HG02840 (cell line): ENCODE data around the gene ZIC2.
"Not testable (repeated sequence)": the region's sequence is repeated elsewhere in the genome, so short reads cannot be mapped to it uniquely, and the experiment has no call there.

Source experiments
- ATAC-seq: cut with Tn5 transposase; IDR thresholded peaks from one replicate; pipeline ENCODE4 v1.9.1; 2021; ENCODE audit warnings: mild to moderate bottlenecking, moderate library complexity, moderate number of reproducible peaks; ENCODE audit not compliant: unreplicated experiment, low FRiP score

Gene ZIC2

DNA sequence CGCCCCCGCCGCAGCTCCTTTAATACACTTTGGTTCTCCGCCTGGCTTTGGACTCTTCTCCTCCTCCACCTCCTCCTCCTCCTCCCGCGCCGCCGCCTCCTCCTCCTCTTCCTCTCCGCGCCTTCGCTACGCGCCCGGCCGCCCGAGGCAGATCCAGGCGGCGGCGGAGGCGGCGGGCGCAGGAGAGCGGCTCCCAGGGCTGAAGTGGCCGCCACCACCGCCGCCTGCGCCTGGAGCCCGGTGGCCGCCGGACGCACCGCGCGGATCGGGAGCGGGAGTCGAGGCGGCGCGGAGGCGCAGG lies at the start of gene ZIC2:
Gene ZIC2, plus strand, starts transcription at position 50 of the 301 bp plus-strand sequence. CDS start 281 bp downstream, outside the sequence.
- ATAC-seq: no peak

DNA sequence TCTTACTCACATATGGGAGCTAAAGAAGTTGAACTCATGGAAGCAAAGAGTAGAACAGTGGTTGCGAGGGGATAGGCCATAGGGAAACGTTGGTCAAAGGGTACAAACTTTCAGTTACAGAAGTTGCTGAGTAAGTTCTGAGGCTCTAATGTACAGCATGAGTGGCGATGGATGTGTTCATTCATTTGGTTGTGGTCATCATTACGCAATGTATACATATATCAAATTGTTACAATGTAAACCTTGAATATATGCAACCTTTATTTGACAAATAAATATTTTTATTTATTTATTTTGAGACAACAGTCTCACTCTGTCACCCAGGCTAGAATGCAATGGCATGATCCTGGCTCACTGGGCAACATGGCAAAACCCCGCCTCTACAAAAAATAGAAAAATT lies 48.7 kb upstream of the ZIC2 start:
- no peak for ATAC-seq

DNA sequence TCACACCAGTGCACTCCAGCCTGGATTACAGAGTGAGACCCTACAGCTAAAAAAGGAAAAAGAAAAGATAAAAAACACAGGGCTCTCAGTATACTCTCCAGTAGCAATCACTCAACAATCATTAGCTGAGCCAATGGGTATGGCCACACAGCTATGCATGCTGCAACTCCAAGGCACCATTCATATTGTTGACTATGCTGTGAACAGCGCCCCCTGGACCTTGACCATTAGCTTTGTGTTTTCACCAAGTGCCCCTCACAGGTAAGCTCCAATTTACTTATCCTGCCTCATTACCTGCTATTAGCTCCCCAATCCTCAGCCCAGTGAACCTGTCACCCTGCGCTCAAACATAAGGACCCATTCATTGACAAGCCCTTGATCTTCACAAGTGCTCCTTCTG lies 45.8 kb upstream of the ZIC2 start:
- ATAC-seq: no peak

DNA sequence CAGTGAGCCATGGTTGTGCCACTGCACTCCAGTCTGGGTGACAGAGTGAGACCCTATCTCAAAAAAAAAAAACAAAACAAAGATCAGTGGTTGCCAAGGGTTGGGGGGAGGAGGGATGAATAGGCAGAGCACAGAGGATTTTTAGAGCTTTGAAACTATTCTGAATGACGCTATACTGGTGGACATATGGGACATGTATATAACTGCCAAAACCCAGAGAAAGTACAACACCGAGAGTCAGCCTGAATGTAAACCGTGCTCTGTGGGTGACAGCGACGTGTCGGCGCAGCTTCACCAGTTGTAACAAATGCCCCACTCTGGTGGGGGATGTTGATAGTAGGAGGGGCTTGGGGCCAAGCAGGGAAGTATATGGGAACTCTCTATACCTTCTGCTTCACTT lies 42.9 kb upstream of the ZIC2 start:
- ATAC-seq: no peak

DNA sequence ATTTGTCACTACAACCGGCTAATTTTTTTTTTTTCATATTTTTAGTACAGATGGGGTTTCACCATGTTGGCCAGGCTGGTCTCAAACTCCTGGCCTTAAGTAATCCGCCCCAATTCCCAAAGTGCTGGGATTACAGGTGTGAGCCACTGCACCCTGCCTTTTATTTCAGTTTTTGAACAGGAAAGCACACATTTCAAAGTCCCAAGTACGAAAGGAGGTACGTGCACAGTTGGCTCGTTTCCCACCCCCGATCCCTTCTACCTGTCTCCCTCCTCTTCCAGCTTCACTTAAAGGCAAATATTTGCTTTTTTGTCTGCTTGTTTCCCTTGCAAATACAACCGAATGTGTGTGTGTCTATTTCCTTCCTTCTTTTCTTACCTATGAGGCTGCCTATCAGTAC lies 40.5 kb upstream of the ZIC2 start:
- ATAC-seq: no peak

DNA sequence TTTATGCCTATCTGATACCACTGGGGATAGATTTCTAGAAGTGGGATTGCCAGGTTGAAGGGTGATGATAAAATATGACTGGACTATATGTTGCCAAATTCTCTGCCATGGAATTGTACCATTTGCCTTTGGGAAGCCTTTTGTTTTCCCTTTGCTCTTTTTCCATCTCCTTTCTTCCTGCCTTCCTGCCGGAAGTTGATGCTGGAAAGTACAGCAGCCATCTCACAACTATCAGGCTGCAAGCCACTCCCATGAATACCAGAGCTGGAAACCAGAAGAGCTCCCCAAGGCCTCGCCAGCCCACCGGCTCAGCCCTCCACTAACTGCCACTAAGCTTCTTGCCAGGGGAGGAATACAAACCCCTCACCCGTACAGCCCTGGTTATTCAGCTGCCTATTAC lies 39.7 kb upstream of the ZIC2 start:
- ATAC-seq: no peak

DNA sequence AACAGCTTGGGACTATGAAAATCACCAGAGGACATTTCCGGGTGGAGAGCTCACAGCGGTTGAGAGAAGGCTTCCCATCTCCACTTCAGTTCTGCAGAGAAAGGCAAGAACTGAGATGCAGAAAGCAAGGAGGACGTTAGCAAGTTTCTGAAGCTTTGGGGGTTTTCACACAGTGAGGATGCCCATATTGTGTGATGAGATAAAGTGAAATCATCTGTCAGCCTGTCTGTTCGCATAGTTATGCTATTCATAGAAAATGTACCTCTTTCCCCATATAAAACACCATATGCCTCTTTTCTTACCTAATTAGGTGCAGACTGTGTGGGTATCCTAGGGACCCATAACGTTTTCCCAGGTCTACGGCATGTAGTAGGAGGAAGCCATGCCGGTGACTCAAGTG lies 37.5 kb upstream of the ZIC2 start:
- ATAC-seq: no peak

DNA sequence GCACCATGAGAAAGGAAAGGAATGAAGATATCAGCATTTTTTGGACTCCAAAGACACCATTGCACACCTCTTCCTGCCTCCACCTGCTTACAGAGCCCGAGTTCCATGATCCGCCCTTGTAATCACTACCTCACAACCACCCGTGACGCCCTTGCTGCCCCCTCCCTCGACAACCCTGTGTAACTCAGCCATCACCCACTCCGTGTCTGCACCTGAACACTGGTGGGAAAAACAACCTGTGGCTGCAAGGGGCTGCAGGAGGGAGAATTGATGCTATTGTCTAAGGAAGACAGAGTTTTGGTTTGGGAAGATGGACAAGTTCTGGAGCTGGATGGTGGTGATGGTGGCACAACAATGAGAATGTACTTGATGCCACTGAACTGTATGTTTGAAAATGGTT lies 37.0 kb upstream of the ZIC2 start:
- ATAC-seq: no peak

DNA sequence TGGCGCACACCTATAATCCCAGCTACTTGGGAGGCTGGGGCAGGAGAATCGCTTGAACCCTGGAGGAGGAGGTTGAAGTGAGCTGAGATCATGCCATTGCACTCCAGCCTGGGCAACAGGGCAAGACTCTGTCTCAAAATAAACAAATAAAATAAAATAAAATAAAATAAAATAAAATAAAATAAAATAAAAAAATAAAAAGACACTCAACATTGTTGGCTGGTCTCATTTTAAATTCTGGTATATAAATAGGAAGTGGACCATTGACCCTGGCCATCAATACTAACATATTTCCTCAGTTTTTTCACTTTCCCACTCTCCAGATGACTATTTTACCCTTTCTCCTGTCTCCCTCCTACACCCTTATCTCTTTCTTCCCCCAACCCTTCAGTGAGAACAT lies 36.1 kb upstream of the ZIC2 start:
- ATAC-seq: not testable (repeated sequence)

DNA sequence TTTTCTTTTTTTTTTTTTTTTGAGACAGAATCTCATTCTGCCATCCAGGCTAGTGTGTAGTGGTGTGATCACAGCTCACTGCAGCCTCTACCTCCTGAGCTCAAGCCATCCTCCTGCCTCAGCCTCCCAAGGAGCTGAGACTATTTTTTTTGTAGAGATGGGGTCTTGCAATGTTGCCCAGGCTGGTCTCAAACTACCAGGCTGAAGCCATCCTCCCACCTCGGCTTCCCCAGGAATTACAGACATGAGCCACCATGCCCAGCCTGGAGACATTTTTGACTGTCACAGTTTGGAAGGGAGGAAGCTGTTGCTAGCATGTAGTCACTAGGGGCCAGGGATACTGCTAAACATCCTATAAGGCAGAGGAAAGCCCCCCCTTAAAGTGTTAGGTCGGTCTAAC lies 33.9 kb upstream of the ZIC2 start:
- ATAC-seq: no peak

DNA sequence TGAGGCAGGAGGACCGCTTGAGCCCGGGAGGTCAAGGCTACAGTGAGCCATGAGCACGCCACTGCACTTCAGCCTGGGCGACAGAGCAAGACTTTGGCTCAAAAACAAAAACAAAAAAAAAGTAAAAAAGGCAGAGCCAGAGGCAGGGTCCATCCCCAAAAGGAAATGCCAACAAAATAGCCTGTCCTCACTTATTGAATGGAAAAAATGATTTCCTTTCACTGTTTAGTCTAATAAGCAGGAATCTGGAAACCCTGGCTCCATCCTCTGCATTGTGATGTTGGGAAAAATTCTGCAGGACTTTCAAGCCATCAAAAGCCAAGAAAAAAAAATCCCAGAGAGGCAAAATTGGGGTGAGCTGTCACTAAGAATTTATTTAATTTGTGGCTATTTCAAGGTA lies 33.2 kb upstream of the ZIC2 start:
- ATAC-seq: no peak

DNA sequence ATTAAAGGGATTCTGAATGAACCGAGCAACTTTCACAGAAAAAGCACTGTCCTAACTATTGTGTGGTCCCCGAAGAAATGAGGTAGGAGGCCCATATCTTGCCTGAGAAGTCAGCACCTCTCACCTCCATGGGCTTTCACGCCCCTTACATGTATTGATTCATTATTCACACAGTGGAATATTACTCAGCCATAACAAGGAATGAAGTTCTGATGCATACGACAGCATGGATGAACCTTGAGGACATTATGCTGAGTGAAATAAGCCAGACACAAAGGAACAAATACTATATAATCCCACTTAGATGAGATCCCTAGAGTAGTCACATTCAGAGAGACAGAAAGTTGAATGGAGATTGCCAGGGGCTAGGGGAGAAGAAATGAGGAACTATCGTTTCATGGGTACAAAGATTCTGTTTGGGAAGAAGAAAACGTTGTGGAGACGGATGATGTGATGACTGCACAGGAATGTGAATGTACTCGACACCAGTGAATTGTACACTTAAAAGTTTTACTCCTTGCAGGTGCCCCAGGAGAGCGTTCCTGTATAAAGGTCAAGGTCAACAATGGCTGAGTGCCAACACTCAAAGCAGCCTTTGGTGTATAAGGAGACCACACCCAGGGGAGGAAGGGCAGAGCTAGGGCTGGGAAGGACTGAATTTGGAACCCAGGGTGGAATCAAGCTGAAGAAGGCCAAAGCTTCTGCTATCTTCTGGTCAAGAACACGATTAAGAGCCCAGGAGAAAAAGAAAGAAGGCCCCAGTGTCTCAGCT lies 32.5 kb upstream of the ZIC2 start:
- ATAC-seq: no peak

DNA sequence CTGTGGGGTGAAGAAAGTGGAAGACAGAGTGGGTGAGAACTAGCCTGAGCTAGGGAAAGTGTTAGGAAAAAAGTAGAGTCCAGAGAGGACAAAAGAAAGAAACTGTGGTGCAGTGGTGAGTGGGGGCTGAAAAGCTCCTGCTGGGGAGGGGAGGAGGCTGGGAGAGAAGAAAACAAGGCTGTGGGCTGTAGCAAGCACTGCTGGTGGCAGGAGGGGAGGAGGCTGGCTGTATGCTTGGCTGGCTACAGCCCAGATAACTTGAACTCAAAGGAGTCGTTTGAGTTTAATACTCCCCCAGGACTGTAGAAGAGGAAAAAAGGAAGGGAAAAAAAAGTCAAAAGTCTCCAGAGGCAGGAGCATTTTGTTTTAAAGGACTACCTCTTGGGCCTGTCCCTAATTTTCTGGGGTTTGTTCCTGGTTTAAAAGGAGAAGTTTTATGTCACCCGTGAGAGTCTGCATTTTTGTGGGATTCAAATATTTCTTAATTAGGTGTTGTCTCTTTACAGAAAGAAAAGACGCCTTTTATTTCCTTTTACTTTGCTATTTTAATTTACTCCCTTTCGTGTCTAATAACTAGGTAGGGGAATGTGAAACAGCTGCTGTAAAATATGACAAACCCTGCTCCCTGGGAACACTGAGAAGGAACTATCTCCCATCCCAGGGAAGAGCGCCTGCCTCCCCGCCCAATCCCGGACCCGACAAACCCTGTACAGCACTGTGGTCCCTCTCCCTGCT lies 31.7 kb upstream of the ZIC2 start:
- ATAC-seq: no peak

DNA sequence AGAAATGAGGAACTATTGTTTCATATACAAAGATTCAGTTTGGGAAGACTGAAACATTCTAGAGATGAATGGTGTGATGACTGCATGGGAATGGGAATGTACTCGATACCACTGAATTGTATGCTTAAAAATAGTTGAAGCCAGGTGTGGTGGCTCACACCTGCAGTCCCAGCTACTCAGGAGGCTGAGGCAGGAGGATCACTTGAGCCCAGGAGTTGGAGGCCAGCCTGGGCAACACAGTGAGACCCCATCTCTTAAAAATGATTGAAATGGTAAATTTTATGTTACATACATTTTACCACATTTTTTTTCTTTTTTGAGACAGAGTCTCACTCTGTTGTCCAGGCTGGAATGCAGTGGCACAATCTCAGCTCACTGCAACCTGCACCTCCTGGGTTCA lies 29.9 kb upstream of the ZIC2 start:
- not testable (repeated sequence) for ATAC-seq

DNA sequence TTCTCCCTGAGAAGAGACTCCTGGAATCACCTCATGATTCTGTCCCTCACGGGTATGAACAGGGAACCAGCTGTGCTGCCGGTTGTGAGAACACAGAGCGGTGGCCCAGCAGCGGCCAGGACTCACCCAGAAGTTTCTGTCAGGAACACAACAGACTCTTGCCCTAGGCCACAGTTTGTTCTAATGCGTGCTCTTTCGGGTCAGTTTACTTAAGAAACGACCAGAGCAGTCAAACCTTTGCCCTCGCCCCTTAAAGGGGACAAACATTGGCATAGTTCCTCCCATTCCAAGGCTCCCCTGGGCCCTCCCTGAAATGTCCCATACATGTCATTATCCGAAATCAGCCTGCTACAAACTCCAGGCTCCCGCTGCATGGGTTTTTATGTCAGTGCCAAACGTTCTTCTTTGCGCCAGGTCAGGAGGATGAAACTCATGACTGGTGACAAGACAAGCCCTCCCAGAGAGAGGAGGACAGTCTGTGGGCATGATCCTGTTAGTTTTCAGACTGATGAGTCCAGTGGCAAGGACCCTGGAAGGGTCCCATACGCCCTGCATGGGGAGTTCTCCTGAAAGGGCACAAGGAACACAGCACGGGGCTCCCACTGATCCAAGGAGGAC lies 28.3 kb upstream of the ZIC2 start:
- ATAC-seq: no peak

DNA sequence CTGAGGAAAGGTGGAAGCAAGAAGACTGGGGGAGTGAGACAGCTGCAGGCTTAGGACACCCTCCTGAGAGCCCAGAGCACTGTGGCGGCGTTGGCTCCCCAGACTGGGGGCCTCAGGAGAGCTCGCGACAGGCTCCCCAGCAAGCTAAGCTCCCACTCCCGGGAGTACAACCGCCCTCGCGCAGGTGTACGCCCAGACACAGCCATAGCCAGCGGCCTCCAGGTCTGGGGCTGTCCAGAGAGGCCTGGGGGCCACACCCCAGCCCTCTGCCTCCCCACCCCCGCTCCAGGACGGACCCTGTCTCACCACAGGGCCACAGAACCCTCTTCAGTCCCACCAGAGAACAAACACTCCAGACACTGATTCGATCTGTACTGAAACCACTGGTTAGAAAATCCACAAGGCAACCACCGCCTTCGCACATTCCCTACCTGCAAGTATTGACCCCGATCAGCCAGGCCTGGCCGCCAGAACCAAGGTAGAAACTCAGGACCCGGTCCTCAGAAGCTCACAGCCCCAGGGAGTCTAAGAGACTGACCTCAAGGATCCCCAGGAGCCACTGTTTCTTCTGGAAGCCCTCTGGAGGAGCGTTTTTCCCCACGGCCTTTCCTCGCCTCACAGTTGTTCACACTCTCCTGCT lies 26.4 kb upstream of the ZIC2 start:
- ATAC-seq: no peak

DNA sequence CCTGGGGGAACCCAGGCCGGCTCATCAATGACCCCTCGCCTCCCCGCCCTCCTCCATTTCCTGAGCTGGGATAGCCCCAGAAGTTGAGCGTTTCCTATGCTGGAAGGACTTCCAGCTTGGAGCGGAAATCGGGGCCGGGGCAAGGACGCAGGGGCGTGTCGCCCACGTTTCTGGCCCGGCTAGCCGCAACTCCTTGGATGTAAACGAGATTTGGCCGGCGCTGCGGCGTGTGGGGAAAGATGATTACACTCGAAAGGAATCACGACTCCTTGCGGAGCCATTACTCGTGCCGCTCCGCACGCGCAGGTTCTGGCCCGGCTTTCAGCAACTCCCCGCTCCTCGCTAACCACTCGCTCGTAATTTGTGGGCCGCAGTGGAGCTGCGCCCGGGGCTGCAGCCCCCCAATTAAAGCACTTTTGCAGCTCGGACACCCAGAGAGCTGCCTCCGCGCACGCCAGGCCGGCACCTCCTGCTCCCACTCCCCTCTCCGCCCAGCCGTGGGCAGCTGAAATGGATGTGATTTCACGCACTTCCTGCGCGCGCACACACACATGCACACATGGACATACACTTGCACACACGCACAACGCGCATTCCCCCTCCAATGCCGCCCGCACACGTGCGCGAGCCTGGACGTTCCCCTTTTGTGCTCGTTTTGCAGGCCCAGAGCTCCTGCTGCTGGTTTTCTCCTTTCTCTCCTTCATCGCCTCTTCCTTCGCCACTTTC lies 25.7 kb upstream of the ZIC2 start:
- ATAC-seq: no peak

DNA sequence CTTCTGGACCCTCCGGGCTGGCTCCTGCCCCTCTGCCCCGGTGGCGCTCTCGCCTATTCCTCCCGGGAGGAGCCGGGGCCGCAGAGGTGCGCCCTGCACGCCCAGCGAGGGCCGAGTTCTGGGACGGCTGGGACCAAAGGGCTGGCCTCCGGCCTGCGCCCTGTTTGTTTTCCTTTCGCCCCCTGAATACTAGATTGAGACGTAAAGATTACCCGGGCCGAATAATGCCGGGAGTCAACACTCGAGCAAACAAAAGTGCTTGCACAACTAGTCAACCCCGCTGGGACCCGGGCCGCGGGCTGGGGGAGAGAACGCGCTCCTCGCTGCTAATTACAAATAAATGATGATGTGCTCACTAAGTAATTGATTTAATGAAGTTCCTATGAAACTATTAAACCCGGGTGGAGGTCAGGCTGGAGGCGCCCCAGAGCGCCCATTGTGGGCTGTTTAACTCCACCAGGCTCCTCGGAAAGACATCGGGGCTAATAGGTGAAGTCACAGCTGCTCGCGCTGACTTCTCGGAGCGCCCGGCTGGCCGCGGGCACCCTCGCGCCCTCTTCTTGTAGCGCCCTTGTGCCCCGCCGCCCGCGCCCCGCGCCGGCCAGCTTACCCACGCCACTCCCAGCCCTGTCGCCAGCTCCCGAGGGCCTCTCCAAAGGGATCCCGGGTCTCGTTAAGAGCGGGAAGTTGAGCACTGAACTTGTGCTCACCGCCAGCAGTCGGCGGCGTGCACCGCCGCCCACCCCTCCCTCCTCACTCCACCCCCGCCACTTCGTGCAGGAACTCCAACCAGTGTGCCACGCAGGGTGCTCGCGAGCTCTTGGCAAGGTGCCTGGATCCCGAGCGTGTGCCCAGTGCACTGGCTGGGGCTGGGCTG lies 24.9 kb upstream of the ZIC2 start:
- ATAC-seq: no peak

DNA sequence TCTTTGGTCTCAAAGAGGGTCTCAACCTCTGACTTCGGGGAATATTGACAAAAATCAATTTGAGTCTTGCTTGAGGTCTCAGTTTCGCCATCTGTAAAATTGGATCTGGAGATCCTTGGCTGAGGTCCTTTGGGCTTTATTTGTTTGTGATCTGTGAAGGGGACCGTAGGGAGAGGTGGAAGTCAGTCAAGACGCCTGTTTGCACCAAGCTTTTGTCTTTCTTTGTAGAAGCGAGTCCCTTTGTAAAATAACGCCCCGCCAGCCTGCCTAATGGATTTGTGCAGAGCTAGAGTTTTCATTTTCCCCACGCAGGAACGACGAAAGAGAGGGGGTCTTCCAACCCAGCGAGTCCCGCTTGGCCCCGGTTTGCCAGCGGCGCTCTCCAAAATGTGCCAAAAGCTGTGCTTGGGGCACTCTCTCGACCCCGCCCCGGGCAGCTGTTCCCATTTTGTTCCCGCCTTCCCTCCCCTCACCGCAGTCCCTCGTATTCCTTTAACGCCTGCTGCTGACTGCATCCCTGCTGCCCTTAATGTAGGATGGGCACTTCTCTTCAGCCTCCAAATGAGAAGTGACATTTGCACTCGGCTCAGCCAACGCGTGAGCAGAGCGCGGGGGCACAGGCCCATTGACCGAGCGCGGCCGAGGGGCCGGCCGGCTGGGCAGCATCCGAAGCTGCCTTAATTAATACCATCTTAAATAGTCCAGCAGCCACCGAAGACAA lies 23.0 kb upstream of the ZIC2 start:
- ATAC-seq: no peak
